NCI-H748 (cell line): ENCODE results near the gene SLC25A26.

Experiments used
- DNase-seq: peaks from one replicate; lab custom pipeline; 2025; ENCODE audit not compliant: unreplicated experiment; lab: John Stamatoyannopoulos, UW

Gene SLC25A26

GRCh38 chr3:66366747-66367146 lies 145.9 kb downstream of the SLC25A26 start:
- DNase-seq: no peak

DNA sequence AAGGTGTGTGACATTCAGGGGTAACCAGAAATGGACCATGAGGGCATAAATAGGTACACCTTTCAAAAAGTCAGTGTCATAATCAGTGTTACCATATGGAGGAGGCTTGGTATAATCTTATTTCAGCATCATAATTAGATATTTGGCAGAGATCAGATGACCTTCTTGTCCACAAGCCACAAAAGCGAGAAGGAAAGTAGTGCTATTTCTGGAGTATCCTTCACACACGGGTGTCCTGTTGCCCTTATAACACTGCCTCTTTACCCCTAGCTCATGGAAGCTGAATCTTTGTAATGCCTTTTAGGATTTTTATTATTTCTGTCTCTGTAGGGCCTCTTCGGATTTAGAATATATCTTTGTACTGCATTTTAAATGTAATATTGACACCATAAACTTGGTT lies 147.2 kb downstream of the SLC25A26 start:
- DNase-seq: no peak

DNA sequence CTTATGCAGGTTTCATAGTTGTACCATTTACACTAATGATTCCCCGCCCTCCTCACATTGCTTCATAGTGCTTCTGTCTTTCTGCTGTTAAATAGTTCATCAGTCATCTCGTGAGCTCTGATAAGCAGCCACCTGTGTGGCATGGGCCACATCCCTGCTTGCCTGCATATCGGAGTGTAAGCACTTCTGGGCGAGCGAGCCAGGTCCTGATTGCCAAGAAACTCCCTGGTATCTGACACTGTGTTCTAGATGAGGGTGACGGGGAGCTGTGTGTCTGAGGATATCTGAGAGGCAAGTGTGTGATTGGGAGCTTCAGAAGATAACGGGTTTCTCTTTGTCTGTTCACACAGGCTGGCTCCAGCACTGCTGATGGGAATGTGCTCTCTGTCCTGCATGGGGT lies 149.4 kb downstream of the SLC25A26 start:
- DNase-seq: no peak

DNA sequence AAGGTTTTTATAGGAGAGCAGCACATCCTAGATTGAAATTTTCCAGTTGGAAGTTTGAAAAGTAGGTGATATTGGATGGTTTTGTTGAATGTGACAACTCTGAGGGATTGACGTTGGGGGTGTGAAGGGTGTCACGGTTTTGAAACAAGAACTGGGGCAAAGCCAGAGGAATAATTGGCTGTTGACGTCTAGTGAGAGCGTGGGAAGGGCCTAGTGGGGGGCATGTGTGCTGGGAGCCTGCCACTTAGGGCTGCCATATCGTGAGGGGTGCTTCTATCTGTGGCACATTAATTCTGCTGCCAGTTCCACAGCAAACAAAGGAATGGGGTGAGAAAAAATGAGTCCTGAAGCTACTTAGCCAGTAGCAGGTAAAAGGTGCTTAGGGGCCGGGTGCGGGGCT lies 150.6 kb downstream of the SLC25A26 start:
- DNase-seq: no peak

DNA sequence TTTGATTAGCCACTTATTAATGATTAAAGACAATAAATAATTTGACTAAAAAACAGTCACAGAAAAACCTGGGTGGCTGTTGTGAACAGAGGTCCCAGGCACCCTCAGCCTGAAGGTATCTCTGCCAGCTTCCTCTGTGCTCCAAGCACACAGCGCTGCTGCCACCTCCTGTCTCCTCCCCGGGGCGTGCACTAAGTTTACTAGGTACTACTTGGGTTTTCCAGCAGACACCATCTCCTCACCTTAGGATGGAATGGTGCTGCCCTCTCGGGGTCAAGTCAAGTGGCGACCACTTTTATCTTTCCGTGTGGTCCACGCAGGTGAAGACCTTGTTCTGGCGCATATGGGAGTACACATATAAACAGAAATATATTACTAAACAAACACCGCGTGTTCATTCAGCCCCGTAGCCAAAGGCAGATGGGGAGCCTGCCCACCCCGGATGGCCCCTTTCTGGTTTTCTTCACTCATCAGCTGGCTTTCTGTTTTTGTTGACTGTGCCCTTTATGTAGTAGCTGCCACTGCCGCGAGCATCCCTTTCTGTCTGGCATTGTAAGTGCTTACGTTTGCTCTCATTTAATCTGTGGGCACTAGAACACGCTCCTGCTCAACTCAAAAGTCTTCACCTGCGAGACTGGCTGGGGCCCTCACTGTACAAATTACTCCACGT lies 152.0 kb downstream of the SLC25A26 start:
- peak; percentile 87 for DNase-seq

- DNase-seq: no peak
These were observed 155.8 kb downstream of the SLC25A26 start for GRCh38 chr3:66376568-66376967.

DNA sequence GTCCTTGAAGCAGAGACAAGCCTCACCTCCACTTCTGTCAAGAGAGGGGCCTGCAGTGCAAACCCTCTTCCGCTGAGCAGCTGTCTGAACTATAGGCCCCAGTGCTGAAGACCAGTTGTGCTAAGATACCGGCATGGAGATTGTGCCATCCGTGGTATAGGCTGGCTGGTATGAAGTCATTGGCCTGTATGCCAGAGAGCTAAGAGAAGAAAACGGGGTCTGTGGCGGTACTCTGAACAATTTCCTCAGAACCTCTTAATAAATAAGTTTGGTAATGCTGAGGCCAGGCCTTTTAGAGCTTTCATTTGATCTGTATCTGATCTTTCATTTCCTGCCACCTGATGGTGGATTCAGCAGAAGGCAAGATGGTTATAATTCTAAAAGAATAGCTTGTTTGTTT lies 157.0 kb downstream of the SLC25A26 start:
- DNase-seq: no peak

GRCh38 chr3:66378256-66378655 lies 157.5 kb downstream of the SLC25A26 start:
- peak; percentile 65 for DNase-seq

GRCh38 chr3:66379565-66379964 lies 158.8 kb downstream of the SLC25A26 start:
- no peak for DNase-seq

DNA sequence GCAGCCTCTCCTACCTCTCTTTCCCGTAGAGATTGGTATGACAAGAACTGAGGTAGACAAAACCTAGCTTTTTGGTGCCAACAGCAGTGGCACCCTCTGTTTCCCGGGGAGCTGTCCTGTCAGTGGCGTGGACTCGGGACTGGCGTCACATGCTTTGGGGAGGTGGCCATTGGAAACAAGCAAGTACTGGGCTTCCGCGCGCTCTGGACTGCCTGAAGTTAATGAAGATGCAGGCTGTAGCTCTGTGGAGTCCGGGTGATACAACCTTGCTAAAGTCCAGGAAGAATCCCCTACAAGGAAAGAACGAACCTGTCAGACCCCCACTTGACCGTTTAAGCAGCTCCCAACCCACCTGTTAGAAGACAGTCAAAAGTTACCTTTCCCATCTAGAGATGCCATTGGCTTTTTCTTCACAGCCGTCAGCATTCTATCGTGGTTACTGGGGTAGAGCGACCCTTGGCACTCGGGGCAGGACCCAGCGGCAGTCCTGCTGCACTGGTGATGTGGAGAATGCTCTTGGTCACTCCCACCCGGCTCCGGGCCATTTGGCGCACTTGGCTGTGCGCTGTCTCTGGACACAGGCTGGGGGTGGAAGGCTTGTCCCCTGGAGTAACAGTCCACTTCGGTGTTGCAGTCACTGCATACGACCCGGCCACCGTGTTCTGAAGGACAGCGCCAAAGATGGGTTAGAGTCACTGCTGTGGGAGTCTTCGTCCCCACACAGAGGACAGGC lies 159.6 kb downstream of the SLC25A26 start:
- no peak for DNase-seq

- DNase-seq: no peak
These were observed 160.8 kb downstream of the SLC25A26 start for GRCh38 chr3:66381626-66382025.

DNA sequence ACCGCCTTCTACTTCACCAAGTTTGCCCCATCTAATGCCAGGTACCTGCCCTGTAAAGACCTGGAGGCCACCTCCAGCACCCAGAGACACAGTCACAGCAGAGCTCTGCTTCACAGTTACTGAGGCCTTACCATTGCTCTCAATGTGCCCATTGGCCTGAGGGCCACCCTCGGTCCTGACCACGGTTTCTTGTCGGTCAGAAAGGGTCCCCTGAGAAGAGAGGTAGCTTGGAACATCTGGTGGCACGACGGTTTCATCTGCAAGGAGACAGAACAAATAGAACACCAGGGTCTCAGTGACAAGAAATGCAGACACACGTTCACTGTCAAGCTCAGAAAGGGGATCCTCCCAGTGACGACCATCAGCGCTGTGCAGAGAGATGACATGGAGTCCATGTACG lies 161.3 kb downstream of the SLC25A26 start:
- no peak for DNase-seq

DNA sequence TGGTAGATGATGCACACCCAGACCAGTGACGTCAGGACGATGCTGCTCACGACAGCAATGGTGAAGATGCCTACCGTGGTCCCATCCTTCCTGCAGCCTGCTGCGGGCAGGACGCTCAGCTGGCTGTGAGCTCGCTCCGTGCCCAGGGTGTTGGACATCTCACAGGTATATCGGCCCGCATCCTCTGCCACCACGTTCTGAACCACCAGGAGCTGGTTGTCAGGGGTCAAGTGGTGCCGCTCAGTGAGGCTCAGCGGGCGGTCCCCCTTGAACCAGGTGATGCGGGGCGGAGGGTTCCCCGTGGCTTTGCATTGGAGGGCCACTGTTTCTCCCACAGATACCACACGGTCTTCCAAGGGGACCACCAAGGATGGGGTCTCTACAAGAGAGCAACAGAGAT lies 162.2 kb downstream of the SLC25A26 start:
- no peak for DNase-seq

DNA sequence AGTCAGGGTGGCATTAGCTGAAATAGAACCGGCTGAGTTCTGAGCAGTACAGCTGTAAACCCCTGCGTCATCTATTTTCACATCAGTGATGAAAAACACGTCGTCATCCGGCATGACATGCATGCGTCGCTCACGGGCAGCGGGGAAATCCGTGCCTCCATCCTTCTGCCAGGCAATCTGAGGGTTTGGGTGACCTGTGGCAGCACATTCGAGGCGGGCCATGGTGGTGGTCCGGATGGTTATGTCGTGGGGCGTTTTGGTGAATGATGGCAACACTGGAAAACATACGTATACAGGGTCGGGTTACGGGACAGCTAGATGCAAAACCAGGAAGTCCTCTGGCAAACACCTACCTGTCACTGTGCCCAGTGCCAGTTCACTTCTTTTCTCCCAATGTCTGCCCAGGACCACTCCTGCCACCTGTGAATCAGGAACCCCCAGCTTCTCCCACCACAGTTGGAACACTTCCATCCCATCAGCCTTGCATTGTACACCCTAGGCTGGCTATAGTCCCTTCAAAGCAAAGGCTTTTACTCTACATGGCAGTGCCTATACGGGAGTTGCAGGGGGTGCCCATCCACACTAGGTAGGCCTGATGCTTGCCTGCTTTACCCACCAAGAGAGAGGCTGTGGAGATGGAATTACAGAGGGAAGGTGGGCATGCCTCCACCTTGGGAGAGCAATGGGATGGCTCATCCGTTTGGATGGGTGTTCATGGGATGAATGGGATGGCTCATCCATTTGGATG lies 163.4 kb downstream of the SLC25A26 start:
- DNase-seq: no peak

- DNase-seq: no peak
These were observed 164.3 kb downstream of the SLC25A26 start for GRCh38 chr3:66385066-66385465.

GRCh38 chr3:66386011-66386924 lies 165.5 kb downstream of the SLC25A26 start:
- DNase-seq: no peak

GRCh38 chr3:66386925-66387650 lies 166.3 kb downstream of the SLC25A26 start:
- no peak for DNase-seq

GRCh38 chr3:66390013-66390412 lies 169.2 kb downstream of the SLC25A26 start:
- no peak for DNase-seq

GRCh38 chr3:66392512-66392911 lies 171.7 kb downstream of the SLC25A26 start:
- DNase-seq: peak; percentile 18

GRCh38 chr3:66392966-66393332 lies 172.1 kb downstream of the SLC25A26 start:
- no peak for DNase-seq
